IMR-90 (cell line): Measurements from ENCODE around the gene MAPKAP1. TPM values are rescaled to one million over a fixed set of nuclear protein-coding genes. Genes with fewer than 3 reads are reported as not detected.
A peak's percentile ranks its signal among the peaks of the same experiment; 100 is the strongest.

ENCODE experiments used
- ATAC-seq: fragments of 200-7000 bp; cut with Tn5 transposase; 2 replicates; pipeline ENCODE4 v1.9.1; 2020; ENCODE audit warnings: low read depth, mild to moderate bottlenecking, moderate library complexity
- BruUV-seq: library from RNA; stranded (reverse); fragments of 400-500 nt; replicated peaks from 2 replicates; lab custom pipeline; 2021; lab: Mats Ljungman, UMichigan
- CTCF ChIA-PET: fragments of 300-600 bp; formaldehyde crosslinking; extraction: SDS; loops from one replicate; lab custom pipeline; 2021; ENCODE audit warnings: antibody characterized with exemption; lab: Yijun Ruan, JAX
- POLR2A ChIA-PET: fragments of 300-600 bp; sonication (Branson Sonifier 250); formaldehyde crosslinking; loops from one replicate; lab custom pipeline; 2022; ENCODE audit warnings: antibody characterized with exemption; ENCODE audit not compliant: unreplicated experiment; lab: Charles Lee
- DNase-seq: peaks from one replicate; pipeline ENCODE4 v3.0.0; 2013
- H2AFZ ChIP-seq: replicated peaks from 2 replicates; pipeline ENCODE3; 2013; ENCODE audit warnings: low read length, mild to moderate bottlenecking; ENCODE audit not compliant: poor library complexity
- H2AK5ac ChIP-seq: 2 replicates; pipeline ENCODE4 v1.6.1; 2013; ENCODE audit warnings: low read depth, low read length, inconsistent platforms
- H2AK9ac ChIP-seq: replicated peaks from 2 replicates; pipeline ENCODE3; 2013; ENCODE audit warnings: mild to moderate bottlenecking, low read depth, low read length, moderate library complexity; ENCODE audit not compliant: poor library complexity
- H2BK120ac ChIP-seq: 2 replicates; pipeline ENCODE4 v1.6.1; 2013; ENCODE audit warnings: low read depth, low read length, inconsistent platforms
- H2BK15ac ChIP-seq: 3 replicates; pipeline ENCODE4 v1.6.1; 2013; ENCODE audit warnings: low read depth, low read length, inconsistent platforms
- H2BK20ac ChIP-seq: 2 replicates; pipeline ENCODE4 v1.6.1; 2013; ENCODE audit warnings: low read depth, mild to moderate bottlenecking, inconsistent platforms, low read length, moderate library complexity
- H2BK5ac ChIP-seq: 2 replicates; pipeline ENCODE4 v1.6.1; 2013; ENCODE audit warnings: mild to moderate bottlenecking, low read depth, low read length, inconsistent platforms; ENCODE audit not compliant: poor library complexity, severe bottlenecking
- H3K14ac ChIP-seq: replicated peaks from 2 replicates; pipeline ENCODE4 v1.6.1; 2013; ENCODE audit warnings: low read depth, low read length, inconsistent platforms
- H3K18ac ChIP-seq: 2 replicates; pipeline ENCODE4 v1.6.1; 2013; ENCODE audit warnings: low read depth, low read length, control low read depth
- H3K23ac ChIP-seq: 2 replicates; pipeline ENCODE4 v1.6.1; 2013; ENCODE audit warnings: low read depth, low read length, inconsistent platforms
- H3K27ac ChIP-seq: 2 replicates; pipeline ENCODE4 v1.5.1; 2013; ENCODE audit warnings: mild to moderate bottlenecking, control low read depth, low read length; ENCODE audit not compliant: insufficient read depth
- H3K27me3 ChIP-seq: 2 replicates; pipeline ENCODE4 v1.6.1; 2013; ENCODE audit warnings: low read length; ENCODE audit not compliant: control insufficient read depth, insufficient read depth
- H3K36me3 ChIP-seq: 2 replicates; pipeline ENCODE4 v1.6.1; 2013; ENCODE audit warnings: low read length, mixed read lengths; ENCODE audit not compliant: control insufficient read depth, insufficient read depth
- H3K4ac ChIP-seq: 2 replicates; pipeline ENCODE4 v1.6.1; 2013; ENCODE audit warnings: low read depth, low read length, inconsistent platforms
- H3K4me1 ChIP-seq: 2 replicates; pipeline ENCODE4 v1.6.1; 2013; ENCODE audit warnings: low read length, mixed read lengths; ENCODE audit not compliant: control insufficient read depth, insufficient read depth
- H3K4me2 ChIP-seq: 2 replicates; pipeline ENCODE4 v1.6.1; 2013; ENCODE audit warnings: low read depth, mild to moderate bottlenecking, control low read depth, low read length, moderate library complexity
- H3K4me3 ChIP-seq: 2 replicates; pipeline ENCODE4 v1.5.1; 2013; ENCODE audit warnings: low read depth, mild to moderate bottlenecking, control low read depth, low read length, moderate library complexity; ENCODE audit not compliant: insufficient read depth
- H3K56ac ChIP-seq: 2 replicates; pipeline ENCODE4 v1.6.1; 2013; ENCODE audit warnings: low read length, inconsistent platforms; ENCODE audit not compliant: insufficient read depth; ENCODE audit errors: extremely low read depth
- H3K79me1 ChIP-seq, 2 experiments: 2 replicates each; pipeline ENCODE4 v1.6.1; 2013; ENCODE audit warnings: low read length in 2 of 2, inconsistent platforms in 1 of 2, low read depth in 1 of 2
- H3K9ac ChIP-seq: 2 replicates; pipeline ENCODE4 v1.6.1; 2013; ENCODE audit warnings: low read depth, low read length, control low read depth
- H3K9me1 ChIP-seq: 2 replicates; pipeline ENCODE4 v1.6.1; 2013; ENCODE audit warnings: low read length, inconsistent platforms; ENCODE audit not compliant: insufficient read depth
- H3K9me3 ChIP-seq: 2 replicates; pipeline ENCODE4 v1.6.1; 2013; ENCODE audit warnings: low read length; ENCODE audit not compliant: control insufficient read depth, insufficient read depth
- H4K20me1 ChIP-seq: 2 replicates; pipeline ENCODE4 v1.6.1; 2013; ENCODE audit warnings: low read length, inconsistent platforms; ENCODE audit not compliant: insufficient read depth
- H4K5ac ChIP-seq: 2 replicates; pipeline ENCODE4 v1.6.1; 2013; ENCODE audit warnings: mild to moderate bottlenecking, low read depth, low read length, control low read depth
- H4K8ac ChIP-seq, 2 experiments: 2 replicates each; pipeline ENCODE4 v1.6.1; 2013; ENCODE audit warnings: low read depth in 2 of 2, low read length in 2 of 2, control low read depth in 1 of 2, inconsistent platforms in 1 of 2
- H4K91ac ChIP-seq: 2 replicates; pipeline ENCODE4 v1.6.1; 2013; ENCODE audit warnings: low read depth, low read length, inconsistent platforms; ENCODE audit not compliant: insufficient read depth
- BHLHE40 ChIP-seq: fragments of 150-350 bp; IDR thresholded peaks from 2 replicates; pipeline ENCODE4 v1.6.1; 2016; ENCODE audit warnings: mild to moderate bottlenecking, low read depth, low read length
- CEBPB ChIP-seq: IDR thresholded peaks from 2 replicates; pipeline ENCODE4 v1.6.1; 2012; ENCODE audit warnings: low read depth, low read length, improper control_type of control experiment
- CHD1 ChIP-seq: IDR thresholded peaks from 2 replicates; pipeline ENCODE4 v1.6.1; 2012; ENCODE audit warnings: low read depth, low read length, improper control_type of control experiment
- CTCF ChIP-seq: conservative IDR thresholded peaks from 2 replicates; pipeline ENCODE4 v1.5.1; 2012; ENCODE audit warnings: mild to moderate bottlenecking, low read depth, low read length, improper control_type of control experiment
- ELK1 ChIP-seq: fragments of 150-350 bp; IDR thresholded peaks from 2 replicates; pipeline ENCODE4 v1.6.1; 2016; ENCODE audit warnings: low read depth, mild to moderate bottlenecking, low read length, moderate library complexity, borderline replicate concordance
- FOS ChIP-seq: fragments of 150-350 bp; IDR thresholded peaks from 2 replicates; pipeline ENCODE4 v1.6.1; 2016; ENCODE audit warnings: low read depth, low read length
- MAFK ChIP-seq: IDR thresholded peaks from 2 replicates; pipeline ENCODE4 v1.6.1; 2012; ENCODE audit warnings: low read depth, low read length, improper control_type of control experiment
- MAZ ChIP-seq: IDR thresholded peaks from 2 replicates; pipeline ENCODE4 v1.6.1; 2012; ENCODE audit warnings: low read depth, mild to moderate bottlenecking, low read length, improper control_type of control experiment, moderate library complexity, borderline replicate concordance
- MXI1 ChIP-seq: IDR thresholded peaks from 2 replicates; pipeline ENCODE4 v1.6.1; 2012; ENCODE audit warnings: low read depth, mild to moderate bottlenecking, low read length, moderate library complexity, borderline replicate concordance
- NFE2L2 ChIP-seq: fragments of 150-350 bp; IDR thresholded peaks from 2 replicates; pipeline ENCODE4 v1.6.1; 2016; ENCODE audit warnings: low read depth, mild to moderate bottlenecking, low read length
- POLR2A ChIP-seq: IDR thresholded peaks from 2 replicates; pipeline ENCODE4 v1.6.1; 2012; ENCODE audit warnings: mild to moderate bottlenecking, low read depth, low read length
- RAD21 ChIP-seq: IDR thresholded peaks from 2 replicates; pipeline ENCODE4 v1.6.1; 2012; ENCODE audit warnings: low read length, improper control_type of control experiment
- RCOR1 ChIP-seq: IDR thresholded peaks from 2 replicates; pipeline ENCODE4 v1.6.1; 2012; ENCODE audit warnings: mild to moderate bottlenecking, low read length, improper control_type of control experiment; ENCODE audit not compliant: insufficient replicate concordance
- RFX5 ChIP-seq: IDR thresholded peaks from 2 replicates; pipeline ENCODE4 v1.8.0; 2012; ENCODE audit warnings: low read depth, mild to moderate bottlenecking, low read length, moderate library complexity
- SMC3 ChIP-seq: fragments of 150-350 bp; IDR thresholded peaks from 2 replicates; pipeline ENCODE4 v1.6.1; 2016; ENCODE audit warnings: low read depth, mild to moderate bottlenecking, antibody characterized with exemption, low read length, moderate library complexity
- USF2 ChIP-seq: fragments of 150-350 bp; IDR thresholded peaks from 2 replicates; pipeline ENCODE4 v1.6.1; 2017; ENCODE audit warnings: mild to moderate bottlenecking, antibody characterized with exemption, low read length, low read depth
- WGBS, 2 experiments: methylation state at CpG; one replicate each; pipeline versions ENCODE4 v1.1.5 to v1.1.7; 2013; ENCODE audit warnings: missing lambda C conversion rate in 2 of 2; ENCODE audit not compliant: insufficient read length in 1 of 2; ENCODE audit errors: extremely low coverage in 2 of 2; 5-methylcytosine and 5-hydroxymethylcytosine counted together
- dilution Hi-C: fragments of 300-500 bp; cut with HindIII; formaldehyde crosslinking; loops from one replicate; pipeline ENCODE4 v1.14.3; 2018; ENCODE audit warnings: low sequenced_read_pairs; ENCODE audit not compliant: unreplicated experiment
- in situ Hi-C: fragments of 300-500 bp; cut with MboI; formaldehyde crosslinking; loops from 3 replicates; pipeline ENCODE4 v1.14.3; 2019; ENCODE audit warnings: low sequenced_read_pairs, inconsistent platforms, mixed read lengths
- intact Hi-C: fragments of 100-400 bp; cut with micrococcal nuclease; formaldehyde crosslinking; loops from 2 replicates; pipeline ENCODE4 v1.10.0; 2022
- polyA plus RNA-seq, 3 experiments: library from polyadenylated mRNA; depleted of rRNA; stranded (reverse); fragments of >200 nt; gene quantifications; 2 replicates each; pipeline ENCODE4 v1.2.3, GENCODE V29; 2012; ENCODE audit warnings: low replicate concordance in 1 of 3
- total RNA-seq: library from RNA; depleted of rRNA; stranded (reverse); fragments of >200 nt; gene quantifications from 2 replicates; pipeline ENCODE4 v1.2.3, GENCODE V29; 2012

MAPKAP1 gene
- total and polyA plus RNA-seq, 2 of the 4 experiments (the other 2 are of a cell fraction), result 87.2 to 158 TPM

- no peak overlapping the region; the same call in 1 of the 2 replicates for H4K5ac ChIP-seq
- DNase-seq, result peak; percentile 90
- H3K27me3 ChIP-seq, result no peaks in the 10 kb centered on the region
- ATAC-seq, result peak; percentile 74
- no peak overlapping the region for H2BK20ac ChIP-seq
- no peak overlapping the region for H3K9ac ChIP-seq
- peak overlapping the region in 1 of 2 experiments; percentile 38; a peak in 1 of 4 replicates for H4K8ac ChIP-seq
- no peak overlapping the region for H3K4me3 ChIP-seq
- H3K56ac ChIP-seq, result no peak overlapping the region
- intact Hi-C loops (no loop called here), dilution Hi-C loops (no loop called here), in situ Hi-C loops (no loop called here)
- POLR2A ChIA-PET, result no interaction called here
- H2AK5ac ChIP-seq, result peak overlapping the region; percentile 47; the same call in 1 of the 2 replicates
- H2BK15ac ChIP-seq, result 0 out of 3 replicates have a peak overlapping the region, but pooled peaks have one; percentile 37
- peaks cover 25 to 61% of the 10 kb centered on the region in 2 experiments; a peak in 3 of 4 replicates for H3K79me1 ChIP-seq
- H3K18ac ChIP-seq, result peak overlapping the region; percentile 57; the same call in 1 of the 2 replicates
- no peaks in the 10 kb centered on the region for H3K9me3 ChIP-seq
- no peak overlapping the region; the same call in 1 of the 2 replicates for H3K14ac ChIP-seq
- H4K20me1 ChIP-seq, result no peaks in the 10 kb centered on the region
- H2AK9ac ChIP-seq, result no peak overlapping the region
- no peak overlapping the region for H4K91ac ChIP-seq
- peaks cover 17% of the 10 kb centered on the region for H3K9me1 ChIP-seq
- TF ChIP-seq MAZ (no peak), RAD21 (no peak), POLR2A (no peak), CEBPB (peak; percentile 52; the same call in 1 of the 2 replicates), RFX5 (no peak), ELK1 (no peak), BHLHE40 (no peak), MAFK (peak; percentile 55), CTCF (no peak), RCOR1 (no peak), MXI1 (no peak), NFE2L2 (no peak), CHD1 (no peak), FOS (0 out of 2 replicates have a peak, but pooled peaks have one; percentile 38), SMC3 (no peak), USF2 (no peak)
- H3K4me1 ChIP-seq, result peaks cover 7% of the 10 kb centered on the region
- H2AFZ ChIP-seq, result no peak overlapping the region
- no peak overlapping the region for H3K27ac ChIP-seq
- H2BK120ac ChIP-seq, result 0 out of 2 replicates have a peak overlapping the region, but pooled peaks have one; percentile 1
- H3K23ac ChIP-seq, result peak overlapping the region; percentile 30
- no peak overlapping the region for H3K4ac ChIP-seq
- H3K36me3 ChIP-seq, result peaks cover 3% of the 10 kb centered on the region
- no TSS peak for BruUV-seq
- 63% methylated on average over 1 of the region's 4 CpGs; no CpG with 5 or more reads in 1 of the 2 experiments for WGBS, 2 experiments
- H2BK5ac ChIP-seq, result peak overlapping the region; percentile 67
- CTCF ChIA-PET, result no interaction called here
- H3K4me2 ChIP-seq, result peak overlapping the region; percentile 23; the same call in 1 of the 2 replicates
These were observed 47.1 kb downstream of the MAPKAP1 start for GRCh38 chr9:125659954-125660353.
